ENCODE results near the gene HOXA7.

GRCh38 chr7:27111751-27112277, 44.7 kb downstream of the HOXA7 start:
- TF ChIP-seq CTCF (IDR thresholded peaks at IDR 0.05; ENCODE audit: low read depth, low read length, poor library complexity, severe bottlenecking), result no peak
- TF ChIP-seq EZH2phosphoT487 (IDR thresholded peaks at IDR 0.05; ENCODE audit: borderline replicate concordance, low read length), result no peak
